OCI-LY1 (cell line): ENCODE data around the gene MCU.
"Not testable (repeated sequence)": the region's sequence is repeated elsewhere in the genome, so short reads cannot be mapped to it uniquely, and the experiment has no call there.

Source experiments
- CTCF ChIP-seq: fragments of 200-600 bp; sonication (generic), shearing (Covaris generic); IDR thresholded peaks from 2 replicates; pipeline ENCODE4 v1.5.1; 2017; ENCODE audit warnings: mild to moderate bottlenecking, antibody characterized with exemption, low read length, moderate library complexity, mixed read lengths
- EZH2 ChIP-seq: fragments of 200-600 bp; sonication (generic), shearing (Covaris generic); IDR thresholded peaks from 2 replicates; pipeline ENCODE4 v1.8.0; 2017; ENCODE audit warnings: borderline replicate concordance, mixed run types, mild to moderate bottlenecking, antibody characterized with exemption, low read length, moderate library complexity, mixed read lengths

DNA sequence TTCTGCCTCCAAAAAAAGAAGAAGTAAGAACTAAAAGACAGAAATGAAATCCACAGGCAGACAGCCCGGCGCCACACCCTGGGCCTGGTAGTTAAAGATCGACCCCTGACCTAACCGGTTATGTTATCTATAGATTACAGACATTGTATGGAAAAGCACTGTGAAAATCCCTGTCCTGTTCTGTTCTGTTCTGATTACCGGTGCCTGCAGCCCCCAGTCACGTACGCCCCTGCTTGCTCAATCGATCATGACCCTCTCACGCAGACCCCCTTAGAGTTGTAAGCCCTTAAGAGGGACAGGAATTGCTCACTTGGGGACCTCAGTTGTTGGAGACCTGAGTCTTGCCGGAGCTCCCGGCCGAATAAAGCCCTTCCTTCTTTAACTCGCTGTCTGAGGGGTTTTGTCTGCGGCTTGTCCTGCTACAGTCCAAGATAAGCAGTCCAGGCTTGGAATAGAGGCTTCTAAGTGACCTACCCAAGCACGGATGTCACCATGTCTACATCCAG lies 212.1 kb downstream of the MCU start:
- TF ChIP-seq CTCF, EZH2: not testable (repeated sequence)
